Keratinocyte (primary cell): ENCODE data around the gene UCP2. TPM values are rescaled to one million over a fixed set of nuclear protein-coding genes. Genes with fewer than 3 reads are reported as not detected.

Source experiments
- DNase-seq: peaks from one replicate; pipeline ENCODE4 v3.0.0-alpha.2; 2011; ENCODE audit warnings: low read depth, missing footprints, low spot score
- FAIRE-seq: peaks from 2 replicates; lab custom pipeline; 2011; peaks lifted over from hg19 to GRCh38; lab: Jason Lieb, UNC
- H2AFZ ChIP-seq: 2 replicates; pipeline ENCODE4 v1.6.0; 2012; ENCODE audit warnings: low read length, control low read depth, inconsistent platforms; ENCODE audit not compliant: control insufficient read depth
- H3K27ac ChIP-seq: 2 replicates; pipeline ENCODE4 v1.5.1; 2011; ENCODE audit warnings: low read length; ENCODE audit not compliant: control insufficient read depth, insufficient read depth
- H3K27me3 ChIP-seq: 3 replicates; pipeline ENCODE4 v1.6.0; 2011; ENCODE audit warnings: low read length; ENCODE audit not compliant: control insufficient read depth, insufficient read depth; ENCODE audit errors: extremely low read depth
- H3K36me3 ChIP-seq, 2 experiments: 2 replicates in 1 of 2; 3 replicates in 1 of 2; pipeline ENCODE4 v1.5.1; 2011; ENCODE audit warnings: low read length in 2 of 2, mild to moderate bottlenecking in 1 of 2; ENCODE audit not compliant: control insufficient read depth in 2 of 2, insufficient read depth in 2 of 2; ENCODE audit errors: extremely low read depth in 1 of 2
- H3K4me1 ChIP-seq: 3 replicates; pipeline ENCODE4 v1.5.1; 2011; ENCODE audit warnings: low read length; ENCODE audit not compliant: control insufficient read depth, insufficient read depth; ENCODE audit errors: extremely low read depth
- H3K4me2 ChIP-seq: 3 replicates; pipeline ENCODE4 v1.6.0; 2011; ENCODE audit warnings: low read depth, low read length; ENCODE audit not compliant: control insufficient read depth, insufficient read depth; ENCODE audit errors: extremely low read depth
- H3K4me3 ChIP-seq, 3 experiments: fragments of 200-600 bp in 1 of 3; sonication (generic) in 1 of 3; 2 replicates in 2 of 3; 3 replicates in 1 of 3; pipeline ENCODE4 v1.5.1; 2011 to 2016; ENCODE audit warnings: low read length in 3 of 3, mild to moderate bottlenecking in 3 of 3, control low read depth in 2 of 3, inconsistent platforms in 1 of 3, low read depth in 1 of 3, mixed read lengths in 1 of 3, mixed run types in 1 of 3, moderate library complexity in 1 of 3; ENCODE audit not compliant: control insufficient read depth in 2 of 3, insufficient read depth in 2 of 3; ENCODE audit errors: extremely low read depth in 1 of 3
- H3K79me2 ChIP-seq: 2 replicates; pipeline ENCODE4 v1.6.0; 2012; ENCODE audit warnings: low read length; ENCODE audit not compliant: control insufficient read depth, insufficient read depth
- H3K9ac ChIP-seq: 3 replicates; pipeline ENCODE4 v1.6.0; 2011; ENCODE audit warnings: low read length; ENCODE audit not compliant: control insufficient read depth, insufficient read depth; ENCODE audit errors: extremely low read depth
- H3K9me1 ChIP-seq: 3 replicates; pipeline ENCODE4 v1.6.0; 2011; ENCODE audit warnings: low read length; ENCODE audit not compliant: control insufficient read depth, insufficient read depth; ENCODE audit errors: extremely low read depth
- H3K9me3 ChIP-seq: 2 replicates; pipeline ENCODE4 v1.5.1; 2012; ENCODE audit warnings: low read depth, low read length; ENCODE audit not compliant: control insufficient read depth
- H4K20me1 ChIP-seq: 3 replicates; pipeline ENCODE4 v1.6.0; 2011; ENCODE audit warnings: low read length; ENCODE audit not compliant: control insufficient read depth, insufficient read depth; ENCODE audit errors: extremely low read depth
- CTCF ChIP-seq, 3 experiments: IDR thresholded peaks in 1 of 3; conservative IDR thresholded peaks in 1 of 3; optimal IDR thresholded peaks in 1 of 3; 2 replicates in 2 of 3; 3 replicates in 1 of 3; pipeline versions ENCODE3 to v1.5.1; 2011; ENCODE audit warnings: low read length in 3 of 3, mild to moderate bottlenecking in 3 of 3, moderate library complexity in 2 of 3, control low read depth in 1 of 3, inconsistent platforms in 1 of 3; ENCODE audit not compliant: insufficient read depth in 2 of 3; ENCODE audit errors: extremely low read depth in 1 of 3
- EZH2 ChIP-seq: IDR thresholded peaks from one replicate; pipeline ENCODE4 v1.6.1; 2012; ENCODE audit warnings: inconsistent platforms, mild to moderate bottlenecking, low read length, moderate library complexity
- dilution Hi-C: fragments of 300-500 bp; cut with MboI; formaldehyde crosslinking; loops from one replicate; pipeline ENCODE4 v1.7.0; 2020; ENCODE audit warnings: low sequenced_read_pairs; ENCODE audit not compliant: extremely low pct_ligation_motif_present
- polyA plus RNA-seq, 5 experiments: library from polyadenylated mRNA; depleted of rRNA in 3 of 5; stranded (reverse) in 3 of 5; stranded (forward) in 1 of 5; unstranded in 1 of 5; fragments of >200 nt; gene quantifications; 1 replicate in 1 of 5; 2 replicates in 3 of 5; 3 replicates in 1 of 5; pipeline versions ENCODE4 v1.2.1 to v1.2.3, GENCODE V29; 2011 to 2012; ENCODE audit warnings: missing spikeins in 2 of 5, low read depth in 1 of 5, low replicate concordance in 1 of 5

The UCP2 gene
- polyA plus RNA-seq, 1 donor (not counting 4 experiments of a cell fraction or from before 2014, with no cell fraction given) = 1.1 TPM

DNA sequence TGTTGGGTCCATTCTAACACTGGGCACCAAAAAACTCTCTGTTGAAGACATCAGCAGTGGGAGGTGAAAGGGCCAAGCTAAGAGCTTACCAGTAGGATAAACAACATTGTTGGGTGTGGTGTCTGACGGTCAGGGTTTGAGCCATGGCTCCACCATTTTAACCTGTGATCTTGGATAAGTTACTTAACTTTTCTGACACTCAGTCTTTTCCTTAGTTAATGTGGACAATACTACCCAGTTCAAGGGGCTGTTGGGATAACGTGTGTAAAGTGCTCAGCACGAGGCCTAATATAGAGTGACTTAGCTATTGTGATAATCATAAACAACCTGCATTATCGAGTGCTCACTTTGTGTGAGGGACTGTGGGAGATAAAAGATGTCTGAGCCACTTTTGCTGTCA, 20.2 kb upstream of the UCP2 start:
- H3K27me3 ChIP-seq = no peaks in the 10 kb centered on the region
- H3K36me3 ChIP-seq = peaks cover 0 to 4% of the 10 kb centered on the region in 2 experiments
- DNase-seq = no peak
- no peaks in the 10 kb centered on the region for H3K79me2 ChIP-seq
- no peaks in the 10 kb centered on the region for H3K9me3 ChIP-seq
- H3K4me2 ChIP-seq = no peak overlapping the region
- TF ChIP-seq CTCF (optimal IDR thresholded peaks at IDR 0.05 in 1 of 3, IDR thresholded peaks at IDR 0.05 in 1 of 3, conservative IDR thresholded peaks at IDR 0.05 in 1 of 3; ENCODE audit: extremely low read depth in 1 of 3, insufficient read depth in 2 of 3, low read length in 3 of 3) = no peak
- TF ChIP-seq EZH2 = no peak
- H3K4me3 ChIP-seq = no peak overlapping the region
- H3K27ac ChIP-seq = no peak overlapping the region
- FAIRE-seq = no peak
- no peak overlapping the region for H2AFZ ChIP-seq
- no peaks in the 10 kb centered on the region for H3K4me1 ChIP-seq
- no peaks in the 10 kb centered on the region for H3K9me1 ChIP-seq
- dilution Hi-C loops = no loop called here
- H3K9ac ChIP-seq = no peak overlapping the region
- H4K20me1 ChIP-seq = no peaks in the 10 kb centered on the region

DNA sequence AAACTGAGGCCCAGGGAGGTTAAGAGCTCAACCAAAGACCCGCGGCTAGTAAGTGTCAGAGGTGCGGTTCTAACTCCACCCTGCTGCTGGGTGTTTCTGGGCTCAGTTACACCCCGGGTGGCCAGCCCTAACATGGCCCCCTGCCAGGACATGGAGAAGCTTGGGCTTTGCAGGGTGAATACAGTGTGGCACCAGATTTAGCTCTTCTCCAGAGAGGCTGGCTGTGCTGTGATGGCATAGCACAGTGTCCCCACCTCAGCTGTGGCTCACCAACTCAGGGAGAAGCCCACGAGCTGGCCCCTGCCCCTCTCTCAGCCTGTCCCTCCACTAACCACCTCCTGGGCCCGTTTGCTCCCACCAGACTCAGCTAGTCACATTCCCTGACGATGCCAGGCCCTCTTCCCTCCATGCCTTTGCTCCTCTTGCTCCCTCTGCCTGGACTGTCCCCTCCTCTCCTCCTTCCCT, 19.2 kb upstream of the UCP2 start:
- H2AFZ ChIP-seq = no peak overlapping the region
- TF ChIP-seq CTCF (optimal IDR thresholded peaks at IDR 0.05 in 1 of 3, IDR thresholded peaks at IDR 0.05 in 1 of 3, conservative IDR thresholded peaks at IDR 0.05 in 1 of 3; ENCODE audit: extremely low read depth in 1 of 3, insufficient read depth in 2 of 3, low read length in 3 of 3) = no peak
- TF ChIP-seq EZH2 = no peak
- no peaks in the 10 kb centered on the region for H4K20me1 ChIP-seq
- H3K4me1 ChIP-seq = no peaks in the 10 kb centered on the region
- no peak overlapping the region for H3K4me3 ChIP-seq
- no peaks in the 10 kb centered on the region for H3K9me1 ChIP-seq
- H3K79me2 ChIP-seq = no peaks in the 10 kb centered on the region
- no peak overlapping the region for H3K27ac ChIP-seq
- H3K9me3 ChIP-seq = no peaks in the 10 kb centered on the region
- no peak overlapping the region for H3K4me2 ChIP-seq
- dilution Hi-C loops = no loop called here
- DNase-seq = no peak
- no peaks in the 10 kb centered on the region for H3K27me3 ChIP-seq
- peaks cover 0 to 4% of the 10 kb centered on the region in 2 experiments for H3K36me3 ChIP-seq
- H3K9ac ChIP-seq = no peak overlapping the region
- FAIRE-seq = no peak
